Testis (tissue), 3 donors: ENCODE data around the gene PPP1R12B. TPM values are rescaled to one million over a fixed set of nuclear protein-coding genes. Genes with fewer than 3 reads are reported as not detected.

Source experiments
- DNase-seq: peaks from one replicate; pipeline ENCODE4 v3.0.0-alpha.2; 2019
- H3K27ac ChIP-seq, 2 donors: fragments of 200-600 bp; sonication (generic); one replicate each; pipeline ENCODE4 v1.5.1; 2019
- H3K27me3 ChIP-seq: fragments of 200-600 bp; sonication (generic); one replicate; pipeline ENCODE4 v1.5.1; 2019
- H3K36me3 ChIP-seq: fragments of 200-600 bp; sonication (generic); one replicate; pipeline ENCODE4 v1.5.1; 2017; ENCODE audit warnings: low read depth; ENCODE audit errors: missing control alignments
- H3K4me1 ChIP-seq: fragments of 200-600 bp; sonication (generic); one replicate; pipeline ENCODE4 v1.5.1; 2019
- H3K4me3 ChIP-seq, 2 donors: fragments of 200-600 bp; sonication (generic); one replicate each; pipeline ENCODE4 v1.5.1; 2017 to 2019
- H3K9me3 ChIP-seq: fragments of 200-600 bp; sonication (generic); one replicate; pipeline ENCODE4 v1.5.1; 2017
- CTCF ChIP-seq, 3 experiments: fragments of 450-650 bp in 2 of 3; fragments of 200-600 bp in 1 of 3; sonication (generic) in 1 of 3; IDR thresholded peaks; one replicate each; pipeline ENCODE4 v1.5.1; 2016 to 2019; ENCODE audit warnings: antibody characterized with exemption in 3 of 3, mild to moderate bottlenecking in 2 of 3, moderate library complexity in 1 of 3
- POLR2A ChIP-seq: fragments of 450-650 bp; IDR thresholded peaks from one replicate; pipeline ENCODE4 v1.6.1; 2017; ENCODE audit warnings: antibody characterized with exemption, mild to moderate bottlenecking, moderate library complexity
- WGBS, 2 donors: methylation state at CpG; one replicate each; pipeline ENCODE4 v1.1.5; 2018; 5-methylcytosine and 5-hydroxymethylcytosine counted together
- intact Hi-C: fragments of 100-400 bp; cut with DNase I; formaldehyde crosslinking; loops from one replicate; pipeline ENCODE4 v1.15.1; 2023; ENCODE audit warnings: low total_unique reads
- polyA plus RNA-seq: library from polyadenylated mRNA; stranded (reverse); fragments of 350-450 nt; fragmentation: Illumina TruSeq; extraction: RNeasy Lipid Tissue Mini Kit (QIAGEN cat#74804); gene quantifications from one replicate; pipeline ENCODE4 v1.2.3, GENCODE V29; 2014; ENCODE audit warnings: low read depth, low replicate concordance; ENCODE audit not compliant: insufficient read depth
- total RNA-seq, 2 donors: library from RNA; depleted of rRNA; stranded (reverse); fragments of >200 nt; gene quantifications; one replicate each; pipeline ENCODE4 v1.2.3, GENCODE V29; 2016

The PPP1R12B gene
- total and polyA plus RNA-seq, 3 donors from 2014 or later = 32.6 to 61.2 (median 54.6) TPM

- Histone ChIP-seq H3K9me3 (no peaks in the 10 kb centered on the region), H3K4me3 (no peak overlapping the region), H3K27me3 (no peaks in the 10 kb centered on the region), H3K36me3 (no peaks in the 10 kb centered on the region), H3K27ac (no peak overlapping the region), H3K4me1 (peaks cover 20% of the 10 kb centered on the region)
- intact Hi-C loops = no loop called here
- TF ChIP-seq CTCF (IDR thresholded peaks at IDR 0.05) = no peak
- no peak for TF ChIP-seq POLR2A
- DNase-seq = no peak
Measured at GRCh38 chr1:202585590-202585933, 237.1 kb downstream of the PPP1R12B start.

GRCh38 chr1:202586018-202586821 is 237.7 kb downstream of the PPP1R12B start:
- TF ChIP-seq POLR2A = no peak
- 35 to 59% methylated on average over 4 of the region's 4 CpGs for WGBS, 2 donors
- intact Hi-C loops = no loop called here
- H3K9me3 ChIP-seq = no peaks in the 10 kb centered on the region
- no peak overlapping the region for H3K4me3 ChIP-seq
- peaks cover 20% of the 10 kb centered on the region for H3K4me1 ChIP-seq
- DNase-seq = peak; percentile 45
- no peaks in the 10 kb centered on the region for H3K36me3 ChIP-seq
- H3K27ac ChIP-seq = peak overlapping the region; percentile 0 to 50
- no peaks in the 10 kb centered on the region for H3K27me3 ChIP-seq

- peaks cover 20% of the 10 kb centered on the region for H3K4me1 ChIP-seq
- TF ChIP-seq CTCF (IDR thresholded peaks at IDR 0.05) = no peak
- peak overlapping the region in 1 of 2 donors; percentile 54 for H3K27ac ChIP-seq
- H3K4me3 ChIP-seq = no peak overlapping the region
- 59 to 75% methylated on average over 1 of the region's 1 CpG for WGBS, 2 donors
- no peaks in the 10 kb centered on the region for H3K9me3 ChIP-seq
- intact Hi-C loops = no loop called here
- DNase-seq = no peak
- no peaks in the 10 kb centered on the region for H3K27me3 ChIP-seq
- H3K36me3 ChIP-seq = no peaks in the 10 kb centered on the region
Measured at GRCh38 chr1:202586871-202587270, 238.4 kb downstream of the PPP1R12B start.

GRCh38 chr1:202587859-202588485 is 239.5 kb downstream of the PPP1R12B start:
- Histone ChIP-seq H3K9me3 (no peaks in the 10 kb centered on the region), H3K36me3 (no peaks in the 10 kb centered on the region), H3K4me1 (peaks cover 20% of the 10 kb centered on the region), H3K27me3 (no peaks in the 10 kb centered on the region), H3K4me3 (no peak overlapping the region), H3K27ac (peak overlapping the region in 1 of 2 donors; percentile 54)
- DNase-seq = no peak
- WGBS, 2 donors = 13 to 37% methylated on average over 1 of the region's 1 CpG
- intact Hi-C loops = no loop called here
- no peak for TF ChIP-seq CTCF (IDR thresholded peaks at IDR 0.05)

- Histone ChIP-seq H3K27me3 (no peaks in the 10 kb centered on the region), H3K9me3 (no peaks in the 10 kb centered on the region), H3K4me3 (no peak overlapping the region), H3K27ac (peak overlapping the region in 1 of 2 donors; percentile 44), H3K4me1 (peaks cover 20% of the 10 kb centered on the region), H3K36me3 (no peaks in the 10 kb centered on the region)
- WGBS, 2 donors = 85 to 89% methylated on average over 4 of the region's 4 CpGs
- no peak for TF ChIP-seq CTCF (IDR thresholded peaks at IDR 0.05)
- TF ChIP-seq POLR2A = no peak
- DNase-seq = no peak
- intact Hi-C loops = no loop called here
Measured at GRCh38 chr1:202588503-202589189, 240.1 kb downstream of the PPP1R12B start.
